A673 (cell line): ENCODE results near the gene DOCK1. TPM values are rescaled to one million over a fixed set of nuclear protein-coding genes. Genes with fewer than 3 reads are reported as not detected.

Experiments used
- BruUV-seq: library from RNA; stranded (reverse); fragments of 400-500 nt; replicated peaks from 2 replicates; lab custom pipeline; 2021; lab: Mats Ljungman, UMichigan
- CTCF ChIA-PET: fragments of 300-600 bp; sonication (Branson Sonifier 250); formaldehyde crosslinking; loops from one replicate; lab custom pipeline; 2022; ENCODE audit warnings: antibody characterized with exemption; lab: Charles Lee
- POLR2A ChIA-PET: fragments of 300-600 bp; sonication (Branson Sonifier 250); formaldehyde crosslinking; loops from one replicate; lab custom pipeline; 2022; ENCODE audit warnings: antibody characterized with exemption; ENCODE audit not compliant: low non-redundant PET; lab: Charles Lee
- DNase-seq: peaks from one replicate; pipeline ENCODE4 v3.0.0-alpha.2; 2015; ENCODE audit warnings: low spot score
- H3K27ac ChIP-seq: fragments of 200-600 bp; sonication (generic); 2 replicates; pipeline ENCODE4 v1.5.1; 2016; ENCODE audit warnings: mixed run types, low read depth, mild to moderate bottlenecking, mixed read lengths, antibody characterized with exemption, low read length; ENCODE audit not compliant: poor library complexity, severe bottlenecking
- H3K27me3 ChIP-seq: fragments of 200-600 bp; sonication (generic); replicated peaks from 2 replicates; pipeline ENCODE4 v1.6.1; 2017; ENCODE audit warnings: mixed run types, low read depth, mild to moderate bottlenecking, mixed read lengths, antibody characterized with exemption, low read length; ENCODE audit not compliant: insufficient read depth, poor library complexity
- H3K36me3 ChIP-seq: fragments of 200-600 bp; sonication (generic); 2 replicates; pipeline ENCODE4 v1.6.1; 2016; ENCODE audit warnings: mixed run types, mild to moderate bottlenecking, mixed read lengths, antibody characterized with exemption, low read length; ENCODE audit not compliant: insufficient read depth, poor library complexity, severe bottlenecking
- H3K4me1 ChIP-seq: fragments of 200-600 bp; sonication (generic); 2 replicates; pipeline ENCODE4 v1.6.1; 2017; ENCODE audit warnings: mixed run types, mild to moderate bottlenecking, mixed read lengths, antibody characterized with exemption, low read length; ENCODE audit not compliant: insufficient read depth, poor library complexity, severe bottlenecking
- H3K4me3 ChIP-seq: fragments of 200-600 bp; sonication (generic); 2 replicates; pipeline ENCODE4 v1.5.1; 2016; ENCODE audit warnings: low read depth, mixed run types, mild to moderate bottlenecking, mixed read lengths, low read length; ENCODE audit not compliant: poor library complexity, severe bottlenecking
- H3K9me3 ChIP-seq: fragments of 200-600 bp; sonication (generic); 2 replicates; pipeline ENCODE4 v1.6.1; 2016; ENCODE audit warnings: mixed run types, low read depth, mild to moderate bottlenecking, mixed read lengths, antibody characterized with exemption, low read length; ENCODE audit not compliant: poor library complexity, severe bottlenecking
- EZH2 ChIP-seq: fragments of 200-600 bp; sonication (generic); IDR thresholded peaks from 2 replicates; pipeline ENCODE4 v1.6.1; 2017; ENCODE audit warnings: borderline replicate concordance, low read depth, mild to moderate bottlenecking, mixed read lengths, antibody characterized with exemption, low read length; ENCODE audit not compliant: poor library complexity, severe bottlenecking
- intact Hi-C: fragments of 100-400 bp; cut with micrococcal nuclease; formaldehyde crosslinking; loops from one replicate; pipeline ENCODE4 v1.10.0; 2022; ENCODE audit not compliant: unreplicated experiment
- total RNA-seq: library from RNA; stranded (reverse); gene quantifications from 2 replicates; pipeline ENCODE4 v1.2.3, GENCODE V29; 2021
- TF ChIP-seq, protein P1 (sequence below): fragments of 300-800, 200-600 bp; sonication (generic); conservative IDR thresholded peaks from 2 replicates; pipeline ENCODE4 v1.5.1; 2017; ENCODE audit warnings: low read depth, mild to moderate bottlenecking, antibody characterized with exemption, low read length, moderate library complexity, mixed read lengths

Gene DOCK1
- total RNA-seq, 1 experiment from 2014 or later = 30.7 TPM

DNA sequence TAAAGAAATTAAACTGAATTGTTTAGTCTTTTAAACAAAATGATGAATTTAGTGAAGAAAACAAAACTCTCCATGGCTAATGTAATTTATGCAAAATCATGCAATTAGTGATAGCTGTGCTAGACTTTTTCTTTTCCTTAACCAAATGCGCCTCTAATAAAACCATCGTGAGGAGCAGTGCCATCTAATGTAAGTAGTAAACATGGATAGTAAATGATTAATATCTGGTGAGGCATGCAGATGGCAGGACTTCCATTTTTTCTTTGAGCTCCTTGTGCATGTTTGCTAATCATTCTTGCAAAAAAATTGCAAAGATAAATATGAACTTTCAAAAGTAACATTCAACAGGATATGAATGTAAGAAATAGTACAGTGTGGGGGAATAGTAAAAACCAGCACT lies 288.9 kb downstream of the DOCK1 start:
- Histone ChIP-seq H3K27me3 (peaks cover 39% of the 10 kb centered on the region), H3K36me3 (no peaks in the 10 kb centered on the region), H3K4me3 (no peak overlapping the region), H3K9me3 (no peaks in the 10 kb centered on the region), H3K27ac (no peak overlapping the region), H3K4me1 (peaks cover 18% of the 10 kb centered on the region)
- POLR2A ChIA-PET = no interaction called here
- CTCF ChIA-PET = no interaction called here
- TF ChIP-seq, protein P1, sequence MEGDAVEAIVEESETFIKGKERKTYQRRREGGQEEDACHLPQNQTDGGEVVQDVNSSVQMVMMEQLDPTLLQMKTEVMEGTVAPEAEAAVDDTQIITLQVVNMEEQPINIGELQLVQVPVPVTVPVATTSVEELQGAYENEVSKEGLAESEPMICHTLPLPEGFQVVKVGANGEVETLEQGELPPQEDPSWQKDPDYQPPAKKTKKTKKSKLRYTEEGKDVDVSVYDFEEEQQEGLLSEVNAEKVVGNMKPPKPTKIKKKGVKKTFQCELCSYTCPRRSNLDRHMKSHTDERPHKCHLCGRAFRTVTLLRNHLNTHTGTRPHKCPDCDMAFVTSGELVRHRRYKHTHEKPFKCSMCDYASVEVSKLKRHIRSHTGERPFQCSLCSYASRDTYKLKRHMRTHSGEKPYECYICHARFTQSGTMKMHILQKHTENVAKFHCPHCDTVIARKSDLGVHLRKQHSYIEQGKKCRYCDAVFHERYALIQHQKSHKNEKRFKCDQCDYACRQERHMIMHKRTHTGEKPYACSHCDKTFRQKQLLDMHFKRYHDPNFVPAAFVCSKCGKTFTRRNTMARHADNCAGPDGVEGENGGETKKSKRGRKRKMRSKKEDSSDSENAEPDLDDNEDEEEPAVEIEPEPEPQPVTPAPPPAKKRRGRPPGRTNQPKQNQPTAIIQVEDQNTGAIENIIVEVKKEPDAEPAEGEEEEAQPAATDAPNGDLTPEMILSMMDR = no peak
- no peak for TF ChIP-seq EZH2
- DNase-seq = no peak
- no TSS peak for BruUV-seq
- intact Hi-C loops = no loop called here

DNA sequence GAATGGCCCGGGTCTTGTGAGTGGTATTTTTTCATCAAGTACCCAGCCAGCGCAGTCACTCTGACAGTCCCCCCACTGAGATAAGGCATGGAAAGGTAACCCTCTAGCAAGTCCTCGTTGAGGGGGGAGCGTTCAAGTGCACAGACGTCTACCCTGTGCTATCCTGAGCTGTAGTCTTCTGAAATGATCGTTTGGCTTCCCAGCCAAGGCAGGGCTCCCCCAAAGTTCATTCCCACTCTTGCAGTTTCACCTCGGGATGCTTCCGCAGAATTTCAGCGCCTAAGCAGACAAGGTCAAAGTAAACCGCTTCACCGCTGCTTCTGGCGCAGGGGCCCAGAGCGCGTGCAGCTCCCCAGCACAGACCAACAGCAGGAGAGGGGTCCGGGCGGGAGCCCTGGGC lies 289.4 kb downstream of the DOCK1 start:
- no peak for TF ChIP-seq EZH2
- TF ChIP-seq, protein P1 = no peak
- Histone ChIP-seq H3K4me3 (no peak overlapping the region), H3K27me3 (peaks cover 39% of the 10 kb centered on the region), H3K4me1 (peaks cover 18% of the 10 kb centered on the region), H3K27ac (no peak overlapping the region), H3K36me3 (no peaks in the 10 kb centered on the region), H3K9me3 (no peaks in the 10 kb centered on the region)
- POLR2A ChIA-PET = no interaction called here
- CTCF ChIA-PET = no interaction called here
- BruUV-seq = no TSS peak
- DNase-seq = no peak
- intact Hi-C loops = no loop called here

DNA sequence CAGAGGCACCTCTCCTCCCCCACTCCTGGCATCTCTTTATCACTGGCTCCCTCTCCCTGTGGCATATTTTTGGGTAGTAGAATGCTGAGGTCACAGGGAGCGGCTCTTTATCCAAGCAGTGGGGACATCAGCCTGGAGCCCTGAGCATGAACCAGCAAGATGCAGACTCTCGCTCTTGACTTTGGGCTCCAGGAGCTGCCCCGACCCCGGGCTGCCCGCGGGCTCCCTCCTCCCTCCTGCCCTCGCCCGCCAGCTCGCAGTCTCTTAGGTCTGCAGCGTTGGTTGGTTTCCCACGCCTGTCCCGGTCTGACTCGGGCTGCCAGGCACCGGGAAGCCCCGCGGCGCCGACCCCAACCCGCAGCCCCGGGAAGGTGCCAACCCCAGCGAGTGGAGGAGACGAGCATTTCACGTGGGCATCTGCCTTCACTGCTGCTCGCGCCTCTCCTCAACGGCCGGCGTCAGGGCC lies 289.8 kb downstream of the DOCK1 start:
- intact Hi-C loops = no loop called here
- no peaks in the 10 kb centered on the region for H3K9me3 ChIP-seq
- DNase-seq = no peak
- no peak overlapping the region for H3K4me3 ChIP-seq
- CTCF ChIA-PET = no interaction called here
- POLR2A ChIA-PET = no interaction called here
- H3K36me3 ChIP-seq = no peaks in the 10 kb centered on the region
- H3K27ac ChIP-seq = no peak overlapping the region
- TF ChIP-seq EZH2 = peak; percentile 56
- TF ChIP-seq, protein P1 = no peak
- peaks cover 18% of the 10 kb centered on the region for H3K4me1 ChIP-seq
- no TSS peak for BruUV-seq
- H3K27me3 ChIP-seq = peaks cover 39% of the 10 kb centered on the region
